ENCODE results near the gene TAF11L11.
"Not testable (repeated sequence)": the region's sequence is repeated elsewhere in the genome, so short reads cannot be mapped to it uniquely, and the experiment has no call there.

DNA sequence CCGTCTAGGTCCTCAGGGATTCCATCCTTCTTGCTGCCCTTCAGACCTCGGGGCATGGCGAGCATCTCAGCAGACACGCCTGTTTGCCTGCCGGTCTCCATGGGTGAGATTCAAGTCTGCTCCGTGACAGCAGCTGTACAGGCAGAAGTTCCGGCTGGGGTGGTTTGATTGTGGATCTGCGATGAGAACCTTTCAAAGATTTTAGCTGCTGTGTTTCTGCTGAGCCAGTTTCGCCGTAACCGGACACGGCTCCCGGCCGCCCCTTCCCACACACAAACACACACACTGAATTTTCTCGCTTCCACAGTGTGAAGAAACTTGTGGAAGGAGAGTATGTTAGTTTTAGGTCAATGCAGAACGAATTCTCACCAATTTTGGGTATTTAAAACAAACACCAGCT, 18.3 kb upstream of the TAF11L11 start, which contains the start of gene TAF11L7:
- not testable (repeated sequence) for TF ChIP-seq GATA2, GATA3 (IDR thresholded peaks at IDR 0.05; ENCODE audit: low read depth, low read length)

All from SH-SY5Y (cell line).